HepG2 (cell line): ENCODE results near the gene HECTD3. TPM values are rescaled to one million over a fixed set of nuclear protein-coding genes. Genes with fewer than 3 reads are reported as not detected.
A peak's percentile ranks its signal among the peaks of the same experiment; 100 is the strongest.

Source experiments
- ARNT2 ChIP-seq: sonication (generic); formaldehyde crosslinking; IDR thresholded peaks from 2 replicates; pipeline ENCODE4 v1.8.0; 2022; ENCODE audit warnings: mild to moderate bottlenecking, low read depth, missing genetic modification reagents, moderate library complexity
- CREB3 ChIP-seq: sonication (generic); formaldehyde crosslinking; IDR thresholded peaks from 2 replicates; pipeline ENCODE4 v1.5.0; 2020; ENCODE audit warnings: missing genetic modification reagents
- ELF1 ChIP-seq: sonication (generic); formaldehyde crosslinking; IDR thresholded peaks from 2 replicates; pipeline ENCODE4 v1.4.0; 2020; ENCODE audit warnings: missing genetic modification reagents
- HNF4A ChIP-seq: sonication (generic); formaldehyde crosslinking; IDR thresholded peaks from 2 replicates; pipeline ENCODE4 v1.4.0; 2020; ENCODE audit warnings: missing genetic modification reagents
- KDM2A ChIP-seq: sonication (generic); formaldehyde crosslinking; IDR thresholded peaks from 2 replicates; pipeline ENCODE4 v1.4.0; 2020; ENCODE audit warnings: low read depth, missing genetic modification reagents, borderline replicate concordance
- MAZ ChIP-seq, 2 experiments: sonication (generic) in 1 of 2; formaldehyde crosslinking in 1 of 2; IDR thresholded peaks; 2 replicates each; pipeline versions ENCODE4 v1.5.0 to v1.6.1; 2012 to 2020; ENCODE audit warnings: low read depth in 2 of 2, mild to moderate bottlenecking in 2 of 2, borderline replicate concordance in 1 of 2, improper control_type of control experiment in 1 of 2, low read length in 1 of 2, missing genetic modification reagents in 1 of 2, moderate library complexity in 1 of 2
- MXD4 ChIP-seq: IDR thresholded peaks from 2 replicates; pipeline ENCODE4 v1.6.1; 2016; ENCODE audit warnings: mild to moderate bottlenecking, missing biosample characterization, missing genetic modification reagents
- NR3C1 ChIP-seq: sonication (generic); formaldehyde crosslinking; IDR thresholded peaks from 2 replicates; pipeline ENCODE4 v1.4.0; 2020; ENCODE audit warnings: missing genetic modification reagents
- PHF5A ChIP-seq: IDR thresholded peaks from one replicate; pipeline ENCODE4 v1.6.1; 2018; ENCODE audit warnings: low read depth, missing genetic modification reagents; ENCODE audit not compliant: unreplicated experiment
- PHF8 ChIP-seq: sonication (generic); formaldehyde crosslinking; IDR thresholded peaks from 2 replicates; pipeline ENCODE4 v1.5.0; 2020; ENCODE audit warnings: missing genetic modification reagents
- PRDM15 ChIP-seq: sonication (generic); formaldehyde crosslinking; IDR thresholded peaks from 2 replicates; pipeline ENCODE4 v1.4.0; 2020; ENCODE audit warnings: missing genetic modification reagents
- ZBTB42 ChIP-seq: sonication (generic); formaldehyde crosslinking; IDR thresholded peaks from 2 replicates; pipeline ENCODE4 v1.5.0; 2020; ENCODE audit warnings: mild to moderate bottlenecking, missing genetic modification reagents
- ZBTB43 ChIP-seq: sonication (generic); formaldehyde crosslinking; conservative IDR thresholded peaks from 2 replicates; pipeline ENCODE4 v1.4.0; 2020; ENCODE audit warnings: missing genetic modification reagents
- ZBTB46 ChIP-seq: sonication (generic); formaldehyde crosslinking; IDR thresholded peaks from 2 replicates; pipeline ENCODE4 v1.4.0; 2020; ENCODE audit warnings: mild to moderate bottlenecking, missing genetic modification reagents, borderline replicate concordance
- ZNF143 ChIP-seq: sonication (generic); formaldehyde crosslinking; IDR thresholded peaks from 2 replicates; pipeline ENCODE4 v1.4.0; 2020; ENCODE audit warnings: missing genetic modification reagents
- ZNF614 ChIP-seq: IDR thresholded peaks from 2 replicates; pipeline ENCODE4 v1.6.1; 2018; ENCODE audit warnings: missing biosample characterization, missing genetic modification reagents, inconsistent platforms, borderline replicate concordance
- ZNF687 ChIP-seq: sonication (generic); formaldehyde crosslinking; IDR thresholded peaks from 2 replicates; pipeline ENCODE4 v1.5.1; 2020; ENCODE audit warnings: mild to moderate bottlenecking, missing genetic modification reagents, moderate library complexity
- polyA plus RNA-seq, 8 experiments: library from polyadenylated mRNA; depleted of rRNA in 3 of 8; stranded (reverse) in 7 of 8; unstranded in 1 of 8; fragments of >200 nt; fragmentation: Illumina TruSeq in 4 of 8; extraction: Trizol in 4 of 8; gene quantifications; 2 replicates each; pipeline versions ENCODE4 v1.2.1 to v1.2.3, GENCODE V29; 2011 to 2016; ENCODE audit warnings: low read depth in 4 of 8, missing spikeins in 1 of 8, mixed read lengths in 1 of 8; ENCODE audit not compliant: insufficient read depth in 1 of 8
- total RNA-seq, 5 experiments: library from RNA; depleted of rRNA; stranded (reverse); fragments of >200 nt; fragmentation: Illumina TruSeq; extraction: Trizol; gene quantifications; 2 replicates each; pipeline ENCODE4 v1.2.3, GENCODE V29; 2016; ENCODE audit warnings: low read depth in 1 of 5

The HECTD3 gene
- total and polyA plus RNA-seq, 2 of the 13 experiments (the other 11 are each of a cell fraction or from before 2014, with no cell fraction given): 18.6 to 24.5 TPM

DNA sequence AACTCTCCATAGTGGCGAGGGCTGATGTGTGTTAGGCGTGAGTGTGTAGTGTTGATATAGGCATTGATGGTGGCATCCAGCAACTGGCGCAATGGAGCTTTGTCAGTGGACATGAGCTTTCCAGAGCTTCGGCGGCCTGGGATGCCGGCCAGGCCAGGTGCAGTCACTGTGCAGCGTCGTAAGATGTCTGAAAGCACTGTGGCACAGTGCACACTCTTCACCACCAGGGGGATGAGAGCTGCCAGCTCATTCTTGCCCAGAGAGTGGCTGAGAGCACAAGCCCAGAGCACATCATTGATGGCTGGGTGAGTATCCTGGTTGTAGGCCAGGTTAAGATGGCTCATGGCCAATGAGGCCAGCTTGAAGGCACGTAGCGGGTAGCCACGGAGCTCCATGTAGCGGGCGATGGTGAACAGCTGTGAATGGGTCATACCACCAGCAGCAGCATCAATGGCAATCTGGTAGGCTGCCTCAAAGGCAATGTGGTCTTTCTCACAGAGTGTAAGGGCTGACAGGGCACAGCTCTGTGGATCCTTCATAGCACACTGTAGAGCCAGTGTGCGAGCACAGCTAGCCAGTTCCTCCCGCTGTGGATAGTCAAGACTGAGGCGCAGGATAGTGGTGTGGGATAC, 7.6 kb upstream of the HECTD3 start (continued):
- TF ChIP-seq PRDM15 (CRISPR knock-in tag) (no peak), MAZ (IDR thresholded peaks at IDR 0.05; ENCODE audit: borderline replicate concordance, low read depth, low read length) (no peak), MAZ (CRISPR knock-in tag; IDR thresholded peaks at IDR 0.05; ENCODE audit: low read depth) (no peak), ZNF614 (CRISPR knock-in tag) (no peak), ZBTB46 (CRISPR knock-in tag) (no peak), ARNT2 (CRISPR knock-in tag) (no peak), ZBTB42 (no peak), MXD4 (no peak), PHF5A (CRISPR knock-in tag) (no peak), CREB3 (CRISPR knock-in tag) (no peak), HNF4A (CRISPR knock-in tag) (no peak), PHF8 (CRISPR knock-in tag) (no peak), KDM2A (CRISPR knock-in tag) (peak; percentile 31; the same call in 1 of the 2 replicates), ZNF687 (CRISPR knock-in tag) (peak; percentile 66), ZBTB43 (no peak), NR3C1 (no peak), ELF1 (CRISPR knock-in tag) (no peak), ZNF143 (CRISPR knock-in tag) (no peak)
